PC-3 (cell line): ENCODE results near the gene CCDC192.

ENCODE experiments used
- EZH2 ChIP-seq: fragments of 300-600 bp; sonication (generic); IDR thresholded peaks from one replicate; pipeline ENCODE4 v1.6.1; 2017; ENCODE audit warnings: antibody characterized with exemption, mild to moderate bottlenecking, low read length; ENCODE audit not compliant: unreplicated experiment
- EZH2phosphoT487 ChIP-seq: fragments of 300-600 bp; sonication (generic); IDR thresholded peaks from 2 replicates; pipeline ENCODE4 v1.6.1; 2018; ENCODE audit warnings: mild to moderate bottlenecking, antibody characterized with exemption, low read length, borderline replicate concordance
- TF ChIP-seq, protein P1 (sequence below): fragments of 300-600 bp; sonication (generic); conservative IDR thresholded peaks from 2 replicates; pipeline ENCODE4 v1.5.1; 2017; ENCODE audit warnings: antibody characterized with exemption, low read depth, mild to moderate bottlenecking, low read length

DNA sequence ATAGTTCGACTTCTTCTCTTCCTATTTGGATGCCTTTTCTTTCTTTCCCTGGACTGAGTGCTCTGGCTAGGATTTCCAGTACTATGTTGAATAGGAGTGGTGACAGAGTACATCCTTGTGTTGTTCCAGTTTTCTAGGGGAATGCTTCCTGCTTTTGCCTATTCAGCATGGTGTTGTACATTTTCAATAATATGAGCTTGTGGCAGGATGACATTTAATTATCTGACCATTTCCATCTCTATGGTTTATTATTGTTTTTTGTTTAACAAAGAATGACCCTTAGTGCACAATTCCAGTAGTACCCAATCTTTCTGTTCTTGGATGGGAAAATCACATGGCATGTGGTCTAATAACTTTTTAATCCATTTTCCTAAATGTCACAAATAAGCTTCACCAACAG is 244.8 kb downstream of the CCDC192 start:
- TF ChIP-seq, protein P1, sequence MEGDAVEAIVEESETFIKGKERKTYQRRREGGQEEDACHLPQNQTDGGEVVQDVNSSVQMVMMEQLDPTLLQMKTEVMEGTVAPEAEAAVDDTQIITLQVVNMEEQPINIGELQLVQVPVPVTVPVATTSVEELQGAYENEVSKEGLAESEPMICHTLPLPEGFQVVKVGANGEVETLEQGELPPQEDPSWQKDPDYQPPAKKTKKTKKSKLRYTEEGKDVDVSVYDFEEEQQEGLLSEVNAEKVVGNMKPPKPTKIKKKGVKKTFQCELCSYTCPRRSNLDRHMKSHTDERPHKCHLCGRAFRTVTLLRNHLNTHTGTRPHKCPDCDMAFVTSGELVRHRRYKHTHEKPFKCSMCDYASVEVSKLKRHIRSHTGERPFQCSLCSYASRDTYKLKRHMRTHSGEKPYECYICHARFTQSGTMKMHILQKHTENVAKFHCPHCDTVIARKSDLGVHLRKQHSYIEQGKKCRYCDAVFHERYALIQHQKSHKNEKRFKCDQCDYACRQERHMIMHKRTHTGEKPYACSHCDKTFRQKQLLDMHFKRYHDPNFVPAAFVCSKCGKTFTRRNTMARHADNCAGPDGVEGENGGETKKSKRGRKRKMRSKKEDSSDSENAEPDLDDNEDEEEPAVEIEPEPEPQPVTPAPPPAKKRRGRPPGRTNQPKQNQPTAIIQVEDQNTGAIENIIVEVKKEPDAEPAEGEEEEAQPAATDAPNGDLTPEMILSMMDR: no peak
- TF ChIP-seq EZH2 (no peak), EZH2phosphoT487 (no peak)
